Transverse colon (tissue), 4 donors: ENCODE data around the gene LMF1.

Source experiments
- CTCF ChIP-seq, 5 experiments: fragments of 200-600 bp in 3 of 5; fragments of 450-650 bp in 2 of 5; sonication (generic) in 3 of 5; IDR thresholded peaks; 1 replicate in 2 of 5; 2 replicates in 3 of 5; pipeline ENCODE4 v1.5.1; 2016 to 2017; ENCODE audit warnings: antibody characterized with exemption in 5 of 5, inconsistent platforms in 3 of 5, mild to moderate bottlenecking in 2 of 5, moderate library complexity in 1 of 5
- EP300 ChIP-seq: sonication (generic); formaldehyde crosslinking; IDR thresholded peaks from one replicate; pipeline ENCODE4 v1.6.1; 2017; ENCODE audit warnings: antibody characterized with exemption, low read depth
- POLR2A ChIP-seq: fragments of 450-650 bp; IDR thresholded peaks from one replicate; pipeline ENCODE4 v1.6.1; 2016; ENCODE audit warnings: antibody characterized with exemption, mild to moderate bottlenecking, moderate library complexity
- POLR2AphosphoS5 ChIP-seq, 3 donors: sonication (generic); formaldehyde crosslinking; IDR thresholded peaks; one replicate each; pipeline ENCODE4 v1.6.1; 2016; ENCODE audit warnings: antibody characterized with exemption in 3 of 3

- TF ChIP-seq CTCF (IDR thresholded peaks at IDR 0.05) (no peak), EP300 (no peak), POLR2A (no peak), POLR2AphosphoS5 (IDR thresholded peaks at IDR 0.05) (no peak)
Measured at GRCh38 chr16:1002399-1003166, 31.8 kb upstream of the LMF1 start.
